HEK293T (cell line): ENCODE data around the gene CTPS1.

Experiments used
- BHLHE40 ChIP-seq: fragments of 450-650 bp; IDR thresholded peaks from 2 replicates; pipeline ENCODE4 v1.6.1; 2016; ENCODE audit warnings: mild to moderate bottlenecking, moderate library complexity, borderline replicate concordance
- ELF4 ChIP-seq: fragments of 450-650 bp; IDR thresholded peaks from 2 replicates; pipeline ENCODE4 v1.6.1; 2017; ENCODE audit warnings: antibody characterized with exemption
- FOXM1 ChIP-seq: fragments of 450-650 bp; IDR thresholded peaks from 2 replicates; pipeline ENCODE4 v1.6.1; 2017; ENCODE audit warnings: mild to moderate bottlenecking, borderline replicate concordance
- HDGF ChIP-seq: fragments of 450-650 bp; IDR thresholded peaks from 2 replicates; pipeline ENCODE4 v1.6.1; 2017; ENCODE audit warnings: antibody characterized with exemption, borderline replicate concordance
- L3MBTL2 ChIP-seq: fragments of 450-650 bp; conservative IDR thresholded peaks from 2 replicates; pipeline ENCODE4 v1.6.1; 2016; ENCODE audit warnings: mild to moderate bottlenecking
- LEF1 ChIP-seq: fragments of 450-650 bp; IDR thresholded peaks from 2 replicates; pipeline ENCODE4 v1.6.1; 2017; ENCODE audit warnings: mild to moderate bottlenecking, borderline replicate concordance
- NFRKB ChIP-seq: fragments of 450-650 bp; IDR thresholded peaks from 2 replicates; pipeline ENCODE4 v1.6.1; 2016; ENCODE audit warnings: mild to moderate bottlenecking, moderate library complexity
- SP1 ChIP-seq: fragments of 450-650 bp; IDR thresholded peaks from 2 replicates; pipeline ENCODE4 v1.6.1; 2017
- SUZ12 ChIP-seq: fragments of 450-650 bp; IDR thresholded peaks from 2 replicates; pipeline ENCODE4 v1.6.1; 2016; ENCODE audit warnings: mild to moderate bottlenecking
- TARDBP ChIP-seq: fragments of 450-650 bp; IDR thresholded peaks from 2 replicates; pipeline ENCODE4 v1.6.1; 2016
- ZNF384 ChIP-seq: fragments of 450-650 bp; IDR thresholded peaks from 2 replicates; pipeline ENCODE4 v1.6.1; 2016
- TF ChIP-seq, protein P1 (sequence below): fragments of 450-650 bp; IDR thresholded peaks from 2 replicates; pipeline ENCODE4 v1.6.1; 2016

DNA sequence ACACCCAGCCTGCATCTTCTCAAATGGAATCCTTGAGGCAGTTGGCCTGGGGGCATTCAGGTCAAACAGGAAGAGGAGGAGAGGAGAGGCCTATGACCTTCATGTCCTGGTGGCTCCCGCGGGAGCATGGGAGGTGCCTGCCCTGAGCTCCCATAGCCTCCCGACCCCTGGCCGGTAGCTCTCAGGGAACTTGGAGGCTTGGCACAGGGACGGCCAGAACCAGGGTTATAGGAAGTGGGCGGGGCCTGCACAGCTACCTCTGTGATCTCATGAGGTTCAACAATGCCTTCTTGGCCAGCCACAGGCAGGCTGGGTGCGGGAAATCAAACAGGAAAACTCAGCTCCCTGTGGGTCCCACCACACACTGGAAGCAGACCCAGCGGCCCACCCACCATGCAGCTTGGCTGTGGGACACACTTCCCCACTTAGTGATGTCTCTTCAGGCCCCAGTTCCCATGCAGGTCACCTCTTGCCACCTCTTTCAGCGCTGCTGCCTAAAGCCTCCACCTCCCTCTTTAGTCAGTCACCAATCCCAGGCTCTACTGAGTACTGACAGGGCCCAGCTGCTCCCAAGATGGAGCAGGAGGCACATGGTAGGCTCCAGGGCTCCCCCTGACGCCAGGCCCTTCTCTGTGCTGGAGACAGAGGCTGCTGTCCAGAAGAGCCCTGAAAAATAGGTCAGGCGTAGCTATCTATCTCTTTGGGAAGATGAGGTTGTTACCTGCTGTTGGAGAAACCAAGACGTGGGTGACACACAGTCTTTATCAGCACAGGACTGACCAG lies 42.2 kb downstream of the CTPS1 start, which contains the start of gene SLFNL1:
- TF ChIP-seq ZNF384 (no peak), SUZ12 (no peak), LEF1 (no peak), L3MBTL2 (no peak), TARDBP (no peak), NFRKB (no peak), FOXM1 (no peak), ELF4 (no peak), HDGF (no peak), BHLHE40 (no peak), SP1 (no peak)
- TF ChIP-seq, protein P1, sequence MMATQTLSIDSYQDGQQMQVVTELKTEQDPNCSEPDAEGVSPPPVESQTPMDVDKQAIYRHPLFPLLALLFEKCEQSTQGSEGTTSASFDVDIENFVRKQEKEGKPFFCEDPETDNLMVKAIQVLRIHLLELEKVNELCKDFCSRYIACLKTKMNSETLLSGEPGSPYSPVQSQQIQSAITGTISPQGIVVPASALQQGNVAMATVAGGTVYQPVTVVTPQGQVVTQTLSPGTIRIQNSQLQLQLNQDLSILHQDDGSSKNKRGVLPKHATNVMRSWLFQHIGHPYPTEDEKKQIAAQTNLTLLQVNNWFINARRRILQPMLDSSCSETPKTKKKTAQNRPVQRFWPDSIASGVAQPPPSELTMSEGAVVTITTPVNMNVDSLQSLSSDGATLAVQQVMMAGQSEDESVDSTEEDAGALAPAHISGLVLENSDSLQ, result no peak
